HepG2 (cell line): ENCODE measurements around the gene MAMSTR. TPM values are rescaled to one million over a fixed set of nuclear protein-coding genes. Genes with fewer than 3 reads are reported as not detected.

Experiments
- EED ChIP-seq: sonication (generic); formaldehyde crosslinking; IDR thresholded peaks from 2 replicates; pipeline ENCODE4 v1.5.0; 2020; ENCODE audit warnings: mild to moderate bottlenecking, missing genetic modification reagents
- GLMP ChIP-seq: sonication (generic); formaldehyde crosslinking; IDR thresholded peaks from 2 replicates; pipeline ENCODE4 v1.9.0; 2021; ENCODE audit warnings: missing genetic modification reagents, mild to moderate bottlenecking, borderline replicate concordance
- GZF1 ChIP-seq: sonication (generic); formaldehyde crosslinking; IDR thresholded peaks from 2 replicates; pipeline ENCODE4 v1.5.1; 2020; ENCODE audit warnings: mild to moderate bottlenecking, missing genetic modification reagents
- HOXA7 ChIP-seq: sonication (generic); formaldehyde crosslinking; IDR thresholded peaks from 2 replicates; pipeline ENCODE4 v1.8.1; 2022; ENCODE audit warnings: mild to moderate bottlenecking, missing genetic modification reagents, moderate library complexity
- JUN ChIP-seq: sonication (generic); formaldehyde crosslinking; IDR thresholded peaks from 2 replicates; pipeline ENCODE4 v1.4.0; 2020; ENCODE audit warnings: mild to moderate bottlenecking, missing genetic modification reagents
- MED13 ChIP-seq: sonication (generic); formaldehyde crosslinking; IDR thresholded peaks from 2 replicates; pipeline ENCODE4 v1.5.0; 2020; ENCODE audit warnings: missing genetic modification reagents
- NFKB2 ChIP-seq: sonication (generic); formaldehyde crosslinking; IDR thresholded peaks from 2 replicates; pipeline ENCODE4 v1.4.0; 2020; ENCODE audit warnings: missing genetic modification reagents, borderline replicate concordance
- NR2F2 ChIP-seq: IDR thresholded peaks from 2 replicates; pipeline ENCODE4 v1.6.1; 2012; ENCODE audit warnings: low read depth, inconsistent platforms, borderline replicate concordance
- RAD21 ChIP-seq: fragments of 450-650 bp; formaldehyde crosslinking; IDR thresholded peaks from 2 replicates; pipeline ENCODE4 v1.5.0; 2020; ENCODE audit warnings: mild to moderate bottlenecking
- REPIN1 ChIP-seq: sonication (generic); formaldehyde crosslinking; IDR thresholded peaks from 2 replicates; pipeline ENCODE4 v1.8.0; 2022; ENCODE audit warnings: missing genetic modification reagents, low read depth, mild to moderate bottlenecking, borderline replicate concordance
- RXRB ChIP-seq: IDR thresholded peaks from 2 replicates; pipeline ENCODE4 v1.6.1; 2016; ENCODE audit warnings: borderline replicate concordance, missing genetic modification reagents, missing compliant biosample characterization
- SALL1 ChIP-seq: sonication (generic); formaldehyde crosslinking; IDR thresholded peaks from 2 replicates; pipeline ENCODE4 v1.8.0; 2022; ENCODE audit warnings: mild to moderate bottlenecking, missing genetic modification reagents
- SIX1 ChIP-seq: sonication (generic); formaldehyde crosslinking; IDR thresholded peaks from 2 replicates; pipeline ENCODE4 v1.4.0; 2020; ENCODE audit warnings: missing genetic modification reagents, borderline replicate concordance
- SMAD9 ChIP-seq: sonication (generic); formaldehyde crosslinking; IDR thresholded peaks from 2 replicates; pipeline ENCODE4 v1.5.1; 2020; ENCODE audit warnings: mild to moderate bottlenecking, missing genetic modification reagents
- YEATS4 ChIP-seq: sonication (generic); formaldehyde crosslinking; IDR thresholded peaks from 2 replicates; pipeline ENCODE4 v1.4.0; 2020; ENCODE audit warnings: missing genetic modification reagents, borderline replicate concordance
- ZNF616 ChIP-seq: sonication (generic); formaldehyde crosslinking; IDR thresholded peaks from 2 replicates; pipeline ENCODE4 v1.5.0; 2020; ENCODE audit warnings: low read depth, mild to moderate bottlenecking, missing genetic modification reagents
- ZNF629 ChIP-seq: sonication (generic); formaldehyde crosslinking; conservative IDR thresholded peaks from 2 replicates; pipeline ENCODE4 v1.5.0; 2020; ENCODE audit warnings: missing genetic modification reagents
- ZNF687 ChIP-seq: sonication (generic); formaldehyde crosslinking; IDR thresholded peaks from 2 replicates; pipeline ENCODE4 v1.5.1; 2020; ENCODE audit warnings: mild to moderate bottlenecking, missing genetic modification reagents, moderate library complexity
- ZNF713 ChIP-seq: sonication (generic); formaldehyde crosslinking; IDR thresholded peaks from 2 replicates; pipeline ENCODE4 v1.4.0; 2020; ENCODE audit warnings: mild to moderate bottlenecking, missing genetic modification reagents
- ZNF788 ChIP-seq: sonication (generic); formaldehyde crosslinking; IDR thresholded peaks from 2 replicates; pipeline ENCODE4 v1.5.0; 2020; ENCODE audit warnings: mild to moderate bottlenecking, missing genetic modification reagents, borderline replicate concordance
- polyA plus RNA-seq, 8 experiments: library from polyadenylated mRNA; depleted of rRNA in 3 of 8; stranded (reverse) in 7 of 8; unstranded in 1 of 8; fragments of >200 nt; fragmentation: Illumina TruSeq in 4 of 8; extraction: Trizol in 4 of 8; gene quantifications; 2 replicates each; pipeline versions ENCODE4 v1.2.1 to v1.2.3, GENCODE V29; 2011 to 2016; ENCODE audit warnings: low read depth in 4 of 8, missing spikeins in 1 of 8, mixed read lengths in 1 of 8; ENCODE audit not compliant: insufficient read depth in 1 of 8
- total RNA-seq, 5 experiments: library from RNA; depleted of rRNA; stranded (reverse); fragments of >200 nt; fragmentation: Illumina TruSeq; extraction: Trizol; gene quantifications; 2 replicates each; pipeline ENCODE4 v1.2.3, GENCODE V29; 2016; ENCODE audit warnings: low read depth in 1 of 5
- TF ChIP-seq, protein P1 (sequence below): sonication (generic); formaldehyde crosslinking; IDR thresholded peaks from 2 replicates; pipeline ENCODE4 v1.5.1; 2020; ENCODE audit warnings: missing genetic modification reagents, mild to moderate bottlenecking, borderline replicate concordance
- TF ChIP-seq, protein P2 (sequence below): fragments of 450-650 bp; IDR thresholded peaks from 2 replicates; pipeline ENCODE4 v1.6.1; 2017

The MAMSTR gene
- total and polyA plus RNA-seq, 2 of the 13 experiments (the other 11 are each of a cell fraction or from before 2014, with no cell fraction given): 2.2 to 2.4 TPM

GRCh38 chr19:48713864-48714755, 5.4 kb downstream of the MAMSTR start (continued):
- TF ChIP-seq ZNF687 (CRISPR knock-in tag) (peak; percentile 72), RXRB (CRISPR knock-in tag) (0 out of 2 replicates have a peak, but pooled peaks have one; percentile 25), YEATS4 (CRISPR knock-in tag) (peak; percentile 57; the same call in 1 of the 2 replicates), ZNF629 (CRISPR knock-in tag) (no peak), ZNF616 (no peak), ZNF713 (CRISPR knock-in tag) (no peak), JUN (CRISPR knock-in tag) (0 out of 2 replicates have a peak, but pooled peaks have one; percentile 38), SIX1 (CRISPR knock-in tag) (no peak), NFKB2 (no peak), RAD21 (CRISPR knock-in tag) (0 out of 2 replicates have a peak, but pooled peaks have one; percentile 27), SMAD9 (CRISPR knock-in tag) (no peak), REPIN1 (CRISPR knock-in tag) (no peak), MED13 (no peak), GLMP (CRISPR knock-in tag) (no peak), EED (CRISPR knock-in tag) (no peak), HOXA7 (CRISPR knock-in tag) (no peak), ZNF788 (CRISPR knock-in tag) (0 out of 2 replicates have a peak, but pooled peaks have one; percentile 29), GZF1 (no peak), NR2F2 (no peak), SALL1 (peak; percentile 42; the same call in 1 of the 2 replicates)
- TF ChIP-seq, protein P1, sequence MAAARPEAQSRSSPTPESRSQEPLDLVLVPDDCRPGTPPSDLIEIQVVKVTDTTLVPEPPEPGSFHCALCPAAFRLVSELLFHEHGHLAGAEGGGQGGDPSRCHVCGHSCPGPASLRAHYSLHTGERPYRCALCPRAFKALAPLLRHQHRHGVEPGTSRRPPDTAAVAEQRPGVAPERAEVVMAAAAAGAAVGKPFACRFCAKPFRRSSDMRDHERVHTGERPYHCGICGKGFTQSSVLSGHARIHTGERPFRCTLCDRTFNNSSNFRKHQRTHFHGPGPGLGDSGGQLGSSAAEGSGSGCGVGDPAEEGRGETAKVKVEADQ (CRISPR knock-in tag): 0 out of 2 replicates have a peak, but pooled peaks have one; percentile 51
- TF ChIP-seq, protein P2, sequence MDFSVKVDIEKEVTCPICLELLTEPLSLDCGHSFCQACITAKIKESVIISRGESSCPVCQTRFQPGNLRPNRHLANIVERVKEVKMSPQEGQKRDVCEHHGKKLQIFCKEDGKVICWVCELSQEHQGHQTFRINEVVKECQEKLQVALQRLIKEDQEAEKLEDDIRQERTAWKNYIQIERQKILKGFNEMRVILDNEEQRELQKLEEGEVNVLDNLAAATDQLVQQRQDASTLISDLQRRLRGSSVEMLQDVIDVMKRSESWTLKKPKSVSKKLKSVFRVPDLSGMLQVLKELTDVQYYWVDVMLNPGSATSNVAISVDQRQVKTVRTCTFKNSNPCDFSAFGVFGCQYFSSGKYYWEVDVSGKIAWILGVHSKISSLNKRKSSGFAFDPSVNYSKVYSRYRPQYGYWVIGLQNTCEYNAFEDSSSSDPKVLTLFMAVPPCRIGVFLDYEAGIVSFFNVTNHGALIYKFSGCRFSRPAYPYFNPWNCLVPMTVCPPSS: no peak
